ENCODE results near the gene FAM210B.

The FAM210B gene

GRCh38 chr20:56372850-56373249, 14.1 kb downstream of the FAM210B start:
- TF ChIP-seq CTCF (IDR thresholded peaks at IDR 0.05; ENCODE audit: low read depth, low read length) = no peak
- H3K4me3 ChIP-seq (ENCODE audit: low read depth, low read length) = no peak overlapping the region

GRCh38 chr20:56373942-56374341, 15.2 kb downstream of the FAM210B start:
- TF ChIP-seq CTCF (IDR thresholded peaks at IDR 0.05; ENCODE audit: low read depth, low read length) = no peak
- H3K4me3 ChIP-seq (ENCODE audit: low read depth, low read length) = no peak overlapping the region

- H3K4me3 ChIP-seq (ENCODE audit: low read depth, low read length) = no peak overlapping the region
- TF ChIP-seq CTCF (IDR thresholded peaks at IDR 0.05; ENCODE audit: low read depth, low read length) = no peak
Observed at GRCh38 chr20:56376331-56376730, 17.6 kb downstream of the FAM210B start.

- no peak overlapping the region for H3K4me3 ChIP-seq (ENCODE audit: low read depth, low read length)
- TF ChIP-seq CTCF (IDR thresholded peaks at IDR 0.05; ENCODE audit: low read depth, low read length) = no peak
Observed at GRCh38 chr20:56378386-56378785, 19.6 kb downstream of the FAM210B start.

GRCh38 chr20:56380375-56380774, 21.6 kb downstream of the FAM210B start:
- no peak for TF ChIP-seq CTCF (IDR thresholded peaks at IDR 0.05; ENCODE audit: low read depth, low read length)
- no peak overlapping the region for H3K4me3 ChIP-seq (ENCODE audit: low read depth, low read length)

- no peak overlapping the region for H3K4me3 ChIP-seq (ENCODE audit: low read depth, low read length)
- TF ChIP-seq CTCF (IDR thresholded peaks at IDR 0.05; ENCODE audit: low read depth, low read length) = no peak
Observed at GRCh38 chr20:56381501-56381900, 22.7 kb downstream of the FAM210B start.

GRCh38 chr20:56382696-56383095, 23.9 kb downstream of the FAM210B start:
- TF ChIP-seq CTCF (IDR thresholded peaks at IDR 0.05; ENCODE audit: low read depth, low read length) = no peak
- no peak overlapping the region for H3K4me3 ChIP-seq (ENCODE audit: low read depth, low read length)

Data from WI38 (cell line).